Stimulated activated CD8-positive, alpha-beta memory T cell treated with anti-CD3 and anti-CD28 coated beads, Interleukin-15, amount 100 ng/mL, for 48 hours (primary cell): ENCODE results near the gene EPN1.

ENCODE experiments used
- DNase-seq, 2 donors: peaks; one replicate each; pipeline ENCODE4 v3.0.0-alpha.2; 2020; ENCODE audit warnings: low read depth in 2 of 2

Gene EPN1

DNA sequence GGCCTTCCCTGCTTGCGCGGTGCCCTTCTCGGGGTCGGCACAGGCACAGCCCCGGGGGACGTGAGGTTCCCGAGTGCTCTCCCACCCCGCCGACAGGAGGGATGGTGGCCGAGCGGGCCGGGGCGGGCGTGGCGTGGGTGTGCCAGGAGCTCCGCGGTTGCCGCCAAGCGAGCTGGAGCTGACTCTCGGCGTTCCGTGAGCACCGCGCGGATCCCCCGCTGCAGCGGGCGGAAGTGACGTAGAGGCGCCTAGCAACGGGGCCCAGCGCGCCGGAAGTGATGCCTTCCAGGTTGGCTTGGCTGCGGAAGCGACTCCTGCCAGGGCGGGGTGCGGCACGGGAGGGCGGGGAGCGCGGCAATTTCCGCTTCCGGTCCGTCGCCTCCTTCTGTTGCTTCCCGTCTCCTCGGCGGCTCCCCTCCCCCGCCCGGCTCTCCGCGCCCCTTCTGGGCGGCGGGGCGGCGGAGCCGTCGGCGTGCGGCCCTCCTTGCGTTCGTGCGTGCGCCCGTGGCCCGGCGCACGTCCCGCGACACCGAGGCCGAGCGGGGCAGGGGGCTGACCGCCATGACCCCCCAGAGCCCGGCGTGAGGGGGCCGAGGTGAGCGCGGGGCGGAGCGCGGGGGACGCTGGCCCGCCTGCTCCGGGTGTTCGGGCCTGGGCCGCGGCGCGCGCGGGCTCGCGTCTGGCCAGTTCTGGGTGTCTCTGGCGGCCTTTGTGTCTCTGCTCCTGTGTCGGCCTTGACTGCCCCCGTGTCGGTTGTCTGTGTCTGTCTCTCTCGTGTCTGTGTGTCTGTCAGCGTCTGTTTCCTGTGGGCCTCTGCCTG lies at the start of gene EPN1:
TSS of gene EPN1 (plus strand) at position 386 of the 820 bp plus-strand sequence. CDS start 3,402 bp downstream, outside the sequence.
- peak; percentile 98 for DNase-seq

DNA sequence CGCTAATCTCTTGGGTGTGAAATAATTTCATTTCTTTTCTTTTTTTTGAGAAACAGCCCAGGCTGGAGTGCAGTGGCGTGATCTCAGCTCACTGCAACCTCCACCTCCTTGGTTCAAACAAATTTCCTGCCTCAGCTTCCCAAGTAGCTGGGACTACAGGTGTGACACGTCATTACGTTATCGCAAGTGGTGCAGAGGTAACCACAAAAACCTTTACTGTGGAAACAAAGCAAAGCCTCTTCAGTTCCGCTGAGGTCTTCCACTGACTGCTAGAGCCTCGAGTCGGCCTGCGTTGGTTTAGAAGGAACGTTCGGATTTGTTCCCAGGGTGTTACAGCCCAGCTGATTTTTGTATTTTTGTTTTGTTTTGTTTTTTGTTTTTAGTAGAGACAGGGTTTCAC lies 48.7 kb upstream of the EPN1 start:
- DNase-seq, result peak in 1 of 2 donors; percentile 52

DNA sequence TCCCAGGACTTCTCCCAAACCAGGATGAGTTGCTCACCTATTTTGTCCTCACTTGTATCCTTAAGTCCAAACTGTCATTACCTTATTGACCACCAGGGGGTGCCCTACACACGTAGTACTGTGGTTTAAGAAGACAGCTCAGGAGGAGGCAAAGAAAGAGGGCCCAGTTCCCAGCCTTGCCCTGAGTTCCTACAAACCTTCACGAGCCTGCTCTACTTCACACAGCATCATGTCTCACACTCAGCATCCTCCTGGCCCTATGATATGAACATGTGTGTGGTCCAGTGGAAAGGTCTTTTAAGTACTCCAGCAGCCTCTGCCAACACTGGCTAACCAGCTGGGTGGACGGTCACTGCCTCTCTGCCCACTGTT lies 42.6 kb upstream of the EPN1 start:
- DNase-seq, result peak in 1 of 2 donors; percentile 64

DNA sequence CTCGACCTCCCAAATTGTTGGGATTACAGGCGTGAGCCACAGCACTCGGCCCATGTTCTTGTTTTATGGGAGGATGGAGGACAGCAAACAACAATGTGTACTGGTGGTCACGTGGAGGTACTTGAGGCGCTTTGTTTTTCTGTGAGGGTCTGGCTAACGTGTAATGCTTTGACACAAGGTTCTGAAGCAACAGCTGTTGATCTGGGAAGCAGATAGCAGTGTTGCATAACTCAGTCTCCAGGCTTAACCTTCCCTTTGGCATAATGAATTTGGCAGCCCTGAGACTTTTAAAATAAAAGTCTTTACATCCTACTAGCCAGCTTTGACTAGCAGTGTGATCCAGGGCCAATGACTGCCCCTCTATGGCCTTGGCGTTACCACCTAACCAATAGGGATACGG lies 41.2 kb upstream of the EPN1 start:
- no peak for DNase-seq

DNA sequence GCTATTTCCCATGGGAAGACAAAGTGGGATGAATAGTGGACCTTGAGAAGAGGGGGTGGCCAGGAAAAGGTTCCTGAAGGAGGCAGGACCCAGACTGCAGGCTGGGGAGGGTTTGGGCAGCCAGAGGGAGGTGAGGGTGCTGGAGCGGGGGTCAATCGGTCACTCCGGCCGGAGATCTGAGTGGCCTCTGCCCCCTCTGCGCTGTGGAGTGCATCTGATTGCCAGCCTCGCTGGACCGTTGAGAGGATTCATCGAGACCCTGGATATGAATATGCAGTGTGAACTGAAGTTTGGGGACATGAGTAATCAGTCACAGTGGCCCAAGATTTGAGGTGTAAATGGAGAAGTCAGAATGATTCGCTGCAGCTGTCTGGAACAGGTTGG lies 39.7 kb upstream of the EPN1 start:
- DNase-seq, result no peak

DNA sequence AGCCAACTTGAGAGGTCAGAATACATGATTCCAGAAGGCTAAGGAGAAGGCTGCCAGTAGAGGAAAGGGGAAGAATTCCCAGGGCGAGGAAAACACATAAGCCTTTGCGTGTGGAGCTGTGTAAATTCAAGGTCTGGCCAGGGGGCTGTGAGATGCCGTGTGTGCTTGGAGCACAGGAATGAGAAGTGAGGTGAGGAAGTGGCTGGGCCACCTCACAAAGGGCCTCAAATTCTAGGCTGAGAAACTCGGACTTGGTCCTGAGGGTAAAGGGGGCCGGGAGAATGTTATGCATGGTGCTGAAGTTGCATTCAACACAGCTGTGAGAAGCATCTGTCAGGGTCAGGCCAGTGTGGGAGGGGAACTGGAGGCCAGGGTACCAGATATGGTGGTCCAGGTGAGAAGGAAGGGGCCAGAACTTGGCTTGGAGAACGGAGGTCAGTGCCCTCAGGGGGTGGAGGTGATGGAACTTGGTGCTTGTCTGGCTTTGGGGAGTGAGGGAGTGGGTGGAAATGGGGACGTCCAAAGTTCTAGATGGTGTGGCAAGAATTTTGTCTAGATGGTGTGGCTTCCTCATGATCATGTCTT lies 39.1 kb upstream of the EPN1 start:
- no peak for DNase-seq

DNA sequence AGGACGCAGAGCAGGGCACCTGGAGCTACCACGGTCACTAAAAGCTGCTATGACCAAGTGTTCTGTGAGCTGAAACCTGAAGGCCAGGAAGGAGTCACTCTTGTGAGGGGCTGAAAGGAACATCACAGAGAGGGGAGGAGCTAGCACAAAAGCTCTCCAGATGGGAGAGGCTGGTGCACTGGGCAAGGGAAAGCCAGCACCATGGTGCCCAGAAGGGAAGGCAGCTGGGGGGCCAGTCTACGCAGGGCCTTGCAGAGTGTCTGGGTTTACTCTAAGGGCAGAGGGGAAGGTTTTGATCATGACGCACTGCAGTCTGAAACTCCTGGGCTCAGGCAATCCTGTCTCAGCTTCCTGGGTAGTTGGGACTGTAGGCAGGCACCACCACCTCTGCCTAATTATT lies 38.3 kb upstream of the EPN1 start:
- DNase-seq, result no peak

DNA sequence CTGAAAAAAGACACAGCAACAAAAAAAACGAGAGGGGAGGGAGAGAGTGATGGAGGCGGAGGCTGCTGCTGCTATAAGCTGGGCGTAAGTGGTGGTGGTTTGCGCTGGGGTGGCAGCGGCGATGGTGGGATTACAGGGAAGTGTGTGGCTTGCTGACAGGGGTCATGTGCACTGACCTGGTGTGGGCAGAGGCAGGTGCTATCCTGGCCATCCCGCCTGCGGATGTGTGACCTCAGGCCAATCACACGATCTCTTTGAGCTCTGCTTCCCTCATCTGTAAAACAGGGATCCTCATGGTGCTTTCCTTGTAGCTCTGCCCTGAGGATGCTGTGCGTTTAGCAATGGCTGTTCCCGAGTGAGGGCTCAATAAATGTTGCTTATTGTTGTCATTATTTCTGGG lies 37.5 kb upstream of the EPN1 start:
- DNase-seq, result no peak

DNA sequence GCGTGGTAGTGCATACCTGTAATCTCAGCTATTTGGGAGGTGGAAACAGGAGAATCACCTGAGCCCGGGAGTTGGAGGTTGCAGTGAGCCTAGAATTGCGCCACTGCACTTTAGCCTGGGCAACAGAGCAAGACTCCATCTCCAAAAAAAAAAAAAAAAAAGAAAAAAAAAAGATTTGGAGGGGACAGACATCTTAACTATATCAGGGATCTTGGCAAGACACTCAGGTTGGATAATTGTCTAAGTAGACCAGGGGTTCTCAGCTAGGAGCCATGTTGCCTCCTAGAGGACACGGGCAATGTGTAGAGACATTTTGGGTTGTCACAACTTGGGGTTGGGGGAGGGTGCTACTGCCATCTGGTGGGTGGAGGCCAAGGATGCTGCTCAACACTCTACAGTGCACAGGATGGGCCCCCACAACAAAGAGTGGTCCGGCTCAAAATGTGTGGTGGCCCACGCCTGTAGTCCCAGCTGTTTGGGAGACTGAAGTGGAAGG lies 36.1 kb upstream of the EPN1 start:
- peak in 1 of 2 donors; percentile 59 for DNase-seq

DNA sequence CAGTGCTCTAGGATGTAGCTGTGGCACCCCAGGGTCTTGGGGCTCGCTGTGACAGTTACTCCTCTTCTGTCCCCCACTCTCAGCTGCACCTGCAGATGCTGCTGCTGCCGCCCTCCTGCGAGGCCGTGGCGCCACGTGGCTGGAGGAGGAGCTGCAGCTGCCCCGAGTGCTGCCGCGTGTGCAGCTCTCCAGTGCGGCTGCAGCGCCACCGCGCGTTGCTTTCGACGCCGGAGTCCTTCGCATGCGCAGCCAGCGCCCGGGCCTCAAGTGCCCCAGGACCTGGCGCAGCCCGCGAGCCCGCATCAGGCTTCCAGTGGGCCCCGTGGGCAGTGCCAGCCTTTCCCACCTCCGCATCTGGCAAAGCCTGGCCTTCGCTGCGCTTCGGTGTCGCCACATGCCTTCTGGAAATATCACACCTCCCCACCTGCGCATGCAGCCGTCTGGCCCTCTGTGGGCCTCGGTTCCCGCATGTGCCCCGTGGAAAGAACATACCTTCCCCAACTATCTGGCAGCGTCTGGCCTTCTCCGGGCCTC lies 34.9 kb upstream of the EPN1 start:
- peak in 1 of 2 donors; percentile 70 for DNase-seq

DNA sequence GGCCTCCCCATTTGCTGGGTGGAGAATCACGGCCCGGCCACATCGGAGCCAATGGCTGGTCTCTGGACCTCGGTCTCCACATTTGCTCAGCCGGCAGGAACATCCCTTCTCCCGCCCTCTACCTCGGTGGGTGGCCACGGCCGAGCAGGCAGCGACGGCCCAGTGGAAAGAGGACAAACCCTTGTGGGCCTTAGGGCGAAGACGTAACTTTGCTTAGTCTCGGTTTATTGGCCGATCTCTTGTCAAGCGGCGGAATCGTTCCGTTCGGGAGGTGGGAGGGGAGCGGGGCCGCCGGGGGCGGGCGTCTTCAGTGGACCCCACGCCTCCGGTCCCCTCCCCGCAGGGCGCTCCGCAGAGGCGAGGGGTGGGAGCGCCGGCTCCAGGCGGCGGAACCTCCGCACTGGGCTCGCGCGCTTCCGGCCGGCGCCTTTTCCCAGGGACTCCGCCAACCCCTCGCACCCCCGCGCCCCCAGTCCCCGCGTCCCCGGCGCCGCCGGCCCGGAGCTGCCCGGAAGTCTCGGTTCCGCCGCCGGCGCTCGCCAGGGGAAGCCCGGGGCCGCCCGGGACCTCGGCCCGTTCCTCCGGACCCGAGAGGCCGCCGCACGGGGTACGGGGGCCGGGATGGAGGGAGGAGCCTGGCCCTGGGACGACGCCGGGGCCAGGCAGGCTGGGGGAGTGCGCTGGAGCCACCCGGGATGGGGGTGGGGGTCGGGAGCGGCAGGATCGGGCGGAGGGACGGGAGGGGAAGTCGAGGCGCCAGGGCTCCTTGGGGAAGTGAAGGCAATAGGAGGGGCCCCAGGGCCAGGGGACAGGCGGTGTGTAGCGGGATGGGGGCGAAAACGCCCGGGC lies 34.2 kb upstream of the EPN1 start, which contains the start of gene ZNF580:
TSS of gene ZNF580 (plus strand) at position 426 of the 849 bp plus-strand sequence. CDS start 1,507 bp downstream, outside the sequence.
- peak in 1 of 2 donors; percentile 59 for DNase-seq

DNA sequence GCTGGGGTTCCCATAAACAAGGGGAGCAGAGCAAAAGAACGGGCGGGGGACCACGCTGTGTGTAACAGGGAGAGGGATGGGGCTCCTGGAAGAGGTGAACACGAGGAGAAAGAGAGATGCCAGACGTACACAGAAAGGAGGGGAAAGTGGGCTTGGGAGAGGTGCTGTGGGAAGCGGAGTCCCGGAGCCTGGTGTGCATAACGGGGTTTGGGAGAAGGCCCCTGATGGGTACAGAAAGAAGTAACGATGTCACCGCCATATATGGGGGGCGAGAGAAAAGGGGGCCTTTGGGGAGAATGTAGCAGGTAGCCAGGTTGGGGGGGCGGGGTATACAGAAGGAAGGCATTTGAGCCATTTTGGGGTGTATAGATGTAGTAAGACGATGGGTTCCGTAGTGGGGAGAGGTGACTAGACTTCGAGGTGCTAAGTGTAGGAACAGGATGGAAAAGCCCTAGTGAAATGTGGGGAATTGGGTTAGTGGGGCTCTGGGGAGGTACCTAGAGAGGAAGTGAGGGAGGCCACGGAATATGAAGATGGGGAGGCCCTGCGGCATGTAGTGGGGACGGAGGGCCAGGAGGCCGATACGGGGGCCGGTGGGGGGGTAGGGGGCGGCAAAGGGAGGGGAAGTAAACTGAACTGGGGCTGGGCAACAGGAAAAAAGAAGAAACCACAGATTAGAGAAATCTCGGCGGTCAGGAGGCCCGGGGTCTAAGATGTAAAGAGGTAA lies 33.4 kb upstream of the EPN1 start:
- DNase-seq, result no peak

DNA sequence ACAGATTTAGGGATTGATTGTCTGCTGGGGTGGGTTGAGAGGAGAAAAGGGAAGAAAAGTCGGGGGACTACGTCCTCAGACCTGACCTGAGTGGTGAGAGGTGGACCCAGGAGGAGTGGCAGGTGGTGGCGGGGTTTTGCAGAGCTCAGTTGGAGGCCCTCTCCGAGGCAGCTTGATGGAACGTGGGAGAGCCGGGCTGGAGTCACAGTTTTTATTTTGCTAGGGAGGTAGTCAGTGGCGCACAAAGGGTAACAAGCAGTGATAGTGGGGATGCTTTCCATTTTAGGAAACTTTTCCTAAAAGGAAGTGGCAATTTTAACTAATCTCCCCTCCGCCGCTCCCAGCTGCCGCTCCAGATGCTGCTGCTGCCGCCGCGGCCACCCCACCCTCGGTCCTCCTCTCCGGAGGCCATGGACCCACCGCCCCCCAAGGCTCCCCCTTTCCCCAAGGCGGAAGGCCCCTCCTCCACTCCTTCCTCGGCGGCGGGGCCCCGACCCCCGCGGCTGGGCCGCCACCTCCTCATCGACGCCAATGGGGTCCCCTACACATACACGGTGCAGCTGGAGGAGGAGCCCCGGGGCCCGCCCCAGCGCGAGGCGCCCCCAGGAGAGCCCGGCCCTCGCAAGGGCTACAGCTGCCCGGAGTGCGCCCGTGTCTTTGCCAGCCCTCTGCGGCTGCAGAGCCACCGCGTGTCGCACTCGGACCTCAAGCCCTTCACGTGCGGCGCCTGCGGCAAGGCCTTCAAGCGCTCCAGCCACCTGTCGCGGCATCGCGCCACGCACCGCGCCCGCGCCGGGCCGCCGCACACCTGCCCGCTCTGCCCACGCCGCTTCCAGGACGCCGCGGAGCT lies 32.6 kb upstream of the EPN1 start:
- peak in 1 of 2 donors; percentile 15 for DNase-seq

DNA sequence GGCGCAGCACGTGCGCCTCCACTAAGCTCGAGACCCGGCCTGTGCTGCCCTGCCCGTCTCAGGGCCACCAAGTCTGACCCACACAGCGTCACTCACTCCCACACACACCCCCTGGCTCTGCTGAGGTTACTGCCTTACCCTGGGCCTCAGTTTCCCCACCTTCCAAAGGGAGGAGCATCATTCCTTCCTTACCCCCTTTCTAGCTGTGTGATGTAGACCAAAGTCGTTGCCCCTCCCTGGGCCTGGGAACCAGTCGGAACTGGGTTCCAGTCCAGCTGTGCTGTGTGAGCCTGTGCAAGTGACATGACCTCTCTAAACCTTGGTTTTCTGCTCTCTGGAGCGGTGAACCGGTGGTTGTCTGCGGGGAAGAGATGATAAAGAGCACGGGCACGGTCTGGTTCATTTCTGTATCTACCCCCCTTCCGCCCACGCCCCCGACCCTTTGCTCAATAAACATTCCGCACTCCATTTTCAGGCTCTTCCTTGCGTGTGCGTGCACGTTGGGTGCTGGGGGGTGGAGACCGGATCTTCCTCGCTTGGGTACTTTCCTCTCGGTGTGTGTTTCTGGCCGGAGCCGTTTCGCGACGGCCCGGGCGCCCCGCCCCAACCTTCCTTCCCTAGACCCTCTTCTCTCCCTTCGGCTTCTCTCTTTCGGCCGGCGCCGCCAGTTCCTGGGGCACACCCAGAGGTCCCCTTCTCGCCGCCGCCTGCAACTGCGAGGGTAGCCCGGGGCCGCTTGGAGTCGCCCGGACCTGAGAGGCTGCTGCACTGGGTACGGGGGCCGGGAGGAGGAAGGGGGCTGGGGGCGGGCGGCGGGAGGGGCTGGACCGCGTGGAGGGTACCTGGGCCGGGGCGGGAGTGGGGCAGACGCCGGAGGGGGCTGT lies 31.8 kb upstream of the EPN1 start, which contains the start of gene ZNF581:
TSS of gene ZNF581 (plus strand) at position 647 of the 884 bp plus-strand sequence. CDS start 923 bp downstream, outside the sequence.
- peak in 1 of 2 donors; percentile 75 for DNase-seq

DNA sequence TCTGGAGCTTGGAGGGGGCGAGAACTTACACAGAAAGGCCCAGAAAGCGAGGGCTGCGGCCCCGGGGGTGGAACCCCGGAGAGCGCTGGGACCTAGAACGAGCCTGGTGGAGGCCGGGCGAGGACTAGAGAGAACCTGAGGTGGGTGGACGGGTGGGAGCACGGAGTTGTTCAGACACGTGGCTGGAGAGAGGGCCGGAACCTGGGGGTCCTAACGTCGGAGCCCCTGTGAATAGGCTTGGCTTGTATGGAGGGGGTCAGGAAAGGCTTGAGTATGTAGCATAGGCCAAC lies 31.2 kb upstream of the EPN1 start:
- DNase-seq, result no peak

DNA sequence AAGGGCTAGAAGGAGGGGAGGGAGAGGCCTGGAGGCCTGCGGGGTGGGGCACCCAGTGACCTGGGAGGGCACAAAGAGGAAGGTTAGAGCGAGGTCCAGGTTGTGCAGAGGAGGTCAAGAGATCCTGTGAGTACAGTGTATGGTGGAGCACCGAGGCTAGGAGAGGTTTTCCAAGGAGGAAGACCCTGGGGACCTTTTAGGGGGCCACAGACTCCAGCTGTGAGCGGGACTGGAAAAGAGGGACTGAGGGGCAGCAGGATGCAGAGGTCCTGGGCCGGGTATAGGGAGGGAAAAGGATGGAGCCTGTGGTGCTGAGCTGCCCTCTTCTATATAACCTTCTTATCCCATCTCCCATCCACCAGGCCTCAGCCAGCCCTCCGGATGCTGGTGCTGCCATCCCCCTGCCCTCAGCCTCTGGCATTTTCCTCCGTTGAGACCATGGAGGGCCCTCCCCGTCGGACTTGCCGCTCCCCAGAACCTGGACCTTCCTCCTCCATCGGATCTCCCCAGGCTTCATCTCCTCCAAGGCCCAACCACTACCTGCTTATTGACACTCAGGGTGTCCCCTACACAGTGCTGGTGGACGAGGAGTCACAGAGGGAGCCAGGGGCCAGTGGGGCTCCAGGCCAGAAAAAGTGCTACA lies 30.7 kb upstream of the EPN1 start:
- DNase-seq, result no peak

DNA sequence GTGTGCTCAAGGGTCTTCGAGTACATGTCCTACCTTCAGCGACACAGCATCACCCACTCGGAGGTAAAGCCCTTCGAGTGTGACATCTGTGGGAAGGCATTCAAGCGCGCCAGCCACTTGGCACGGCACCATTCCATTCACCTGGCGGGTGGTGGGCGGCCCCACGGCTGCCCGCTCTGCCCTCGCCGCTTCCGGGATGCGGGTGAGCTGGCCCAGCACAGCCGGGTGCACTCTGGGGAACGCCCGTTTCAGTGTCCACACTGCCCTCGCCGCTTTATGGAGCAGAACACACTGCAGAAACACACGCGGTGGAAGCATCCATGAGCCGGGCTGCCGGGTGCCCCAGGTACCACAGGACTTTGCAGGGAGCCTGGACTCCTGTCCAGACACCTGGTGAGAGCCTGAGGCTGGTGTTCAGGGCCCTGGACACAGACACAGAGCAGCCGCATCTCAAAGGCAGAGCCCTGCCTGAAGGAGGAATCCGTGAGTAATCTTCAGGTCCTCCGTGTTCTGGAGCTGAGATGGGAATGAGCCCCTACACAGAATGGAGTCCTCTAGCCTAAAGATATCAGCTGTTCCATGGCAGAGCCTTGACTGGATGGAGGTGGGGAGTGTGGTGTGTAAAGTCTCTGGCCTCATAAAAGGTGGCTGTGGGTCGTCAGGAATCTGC lies 30.0 kb upstream of the EPN1 start:
- no peak for DNase-seq

DNA sequence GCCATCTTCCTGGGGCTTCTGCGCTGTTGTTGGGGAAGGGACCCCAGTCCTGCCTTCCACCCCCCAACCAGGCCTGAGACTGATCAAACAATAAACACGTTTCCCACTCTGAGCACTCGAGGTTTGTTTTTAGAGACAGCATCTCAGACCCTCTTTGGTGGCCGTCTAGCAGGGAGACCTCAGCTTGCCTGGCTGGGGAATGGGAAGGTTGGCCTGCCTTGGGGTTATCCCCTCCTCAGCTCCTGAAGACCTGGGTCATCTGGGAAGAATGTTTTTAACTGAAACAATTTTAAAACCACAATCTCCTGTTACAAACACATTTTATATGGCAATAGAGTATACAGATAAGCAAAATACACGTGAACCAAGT lies 29.5 kb upstream of the EPN1 start:
- DNase-seq, result no peak
